K562 (cell line): Measurements from ENCODE around the gene ASGR2. TPM values are rescaled to one million over a fixed set of nuclear protein-coding genes. Genes with fewer than 3 reads are reported as not detected.

Experiments used
- ATAC-seq: fragments of 200-7000 bp; cut with Tn5 transposase; 3 replicates; pipeline ENCODE4 v1.9.1; 2020; ENCODE audit warnings: moderate library complexity
- BruUV-seq: library from RNA; stranded (reverse); fragments of 400-500 nt; replicated peaks from 2 replicates; lab custom pipeline; 2021; lab: Mats Ljungman, UMichigan
- CTCF ChIA-PET: fragments of 300-600 bp; formaldehyde crosslinking; extraction: SDS; loops from one replicate; lab custom pipeline; 2021; ENCODE audit warnings: low intra/inter-chr PET ratio; lab: Yijun Ruan, JAX
- POLR2A ChIA-PET: fragments of 300-600, 350-650 bp; sonication (Branson Sonifier 250); formaldehyde crosslinking; extraction: SDS; loops from one replicate; lab custom pipeline; 2021; ENCODE audit warnings: antibody characterized with exemption, inconsistent platforms; lab: Yijun Ruan, JAX
- DNase-seq, 4 experiments: peaks; one replicate each; pipeline versions ENCODE4 v3.0.0 to v3.0.0-alpha.2; 2011 to 2018; ENCODE audit warnings: low spot score in 3 of 4, mixed read lengths in 3 of 4; ENCODE audit errors: extremely low read depth in 1 of 4
- FAIRE-seq: peaks from 2 replicates; lab custom pipeline; 2011; peaks lifted over from hg19 to GRCh38; lab: Jason Lieb, UNC
- H2AFZ ChIP-seq: 2 replicates; pipeline ENCODE4 v1.6.0; 2011; ENCODE audit warnings: low read depth, low read length, control low read depth, inconsistent platforms
- H3K27ac ChIP-seq: fragments of 200-600 bp; 3 replicates; pipeline ENCODE4 v1.8.0; 2011; ENCODE audit warnings: low read depth, mild to moderate bottlenecking, control low read depth, inconsistent platforms, low read length, moderate library complexity, mixed read lengths; ENCODE audit errors: extremely low read depth
- H3K27me3 ChIP-seq, 2 experiments: fragments of 300-600 bp in 1 of 2; 2 replicates in 1 of 2; 3 replicates in 1 of 2; pipeline versions ENCODE4 v1.6.0 to v1.8.0; 2011; ENCODE audit warnings: inconsistent platforms in 2 of 2, low read length in 2 of 2, mild to moderate bottlenecking in 1 of 2, mixed read lengths in 1 of 2, moderate library complexity in 1 of 2; ENCODE audit not compliant: control insufficient read depth in 2 of 2, insufficient read depth in 2 of 2
- H3K36me3 ChIP-seq: fragments of 300-600 bp; 3 replicates; pipeline ENCODE4 v1.8.0; 2011; ENCODE audit warnings: mild to moderate bottlenecking, low read length, inconsistent platforms; ENCODE audit not compliant: control insufficient read depth, insufficient read depth
- H3K4me1 ChIP-seq, 2 experiments: fragments of 200-600 bp in 1 of 2; replicated peaks in 1 of 2; 2 replicates in 1 of 2; 3 replicates in 1 of 2; pipeline versions ENCODE4 v1.5.1 to v1.8.0; 2011; ENCODE audit warnings: inconsistent platforms in 2 of 2, low read length in 2 of 2, mild to moderate bottlenecking in 1 of 2, mixed read lengths in 1 of 2, moderate library complexity in 1 of 2; ENCODE audit not compliant: control insufficient read depth in 2 of 2, insufficient read depth in 2 of 2
- H3K4me2 ChIP-seq: 2 replicates; pipeline ENCODE4 v1.6.1; 2011; ENCODE audit warnings: low read length, control low read depth, inconsistent platforms, mixed read lengths; ENCODE audit not compliant: insufficient read depth
- H3K4me3 ChIP-seq: fragments of 200-600 bp; sonication (generic), shearing (Covaris generic); 2 replicates; pipeline ENCODE4 v1.5.1; 2016; ENCODE audit warnings: control low read depth, inconsistent platforms
- H3K79me2 ChIP-seq: fragments of 200-600 bp; 3 replicates; pipeline ENCODE4 v1.8.0; 2011; ENCODE audit warnings: low read length, inconsistent platforms; ENCODE audit not compliant: control insufficient read depth, insufficient read depth
- H3K9ac ChIP-seq, 2 experiments: 2 replicates each; pipeline versions ENCODE4 v1.6.0 to v1.6.1; 2011; ENCODE audit warnings: low read depth in 2 of 2, low read length in 2 of 2, control low read depth in 1 of 2, inconsistent platforms in 1 of 2, mild to moderate bottlenecking in 1 of 2, mixed read lengths in 1 of 2; ENCODE audit not compliant: insufficient read depth in 1 of 2
- H3K9me1 ChIP-seq: one replicate; pipeline ENCODE4 v1.6.0; 2011; ENCODE audit warnings: inconsistent platforms, mild to moderate bottlenecking, low read length, moderate library complexity; ENCODE audit not compliant: control insufficient read depth, insufficient read depth
- H3K9me3 ChIP-seq: replicated peaks from 2 replicates; pipeline ENCODE4 v1.5.1; 2011; ENCODE audit warnings: low read depth, low read length, inconsistent platforms; ENCODE audit not compliant: control insufficient read depth, insufficient read depth
- H4K20me1 ChIP-seq: replicated peaks from 2 replicates; pipeline ENCODE4 v1.6.1; 2011; ENCODE audit warnings: low read length, inconsistent platforms, mixed read lengths; ENCODE audit not compliant: control insufficient read depth, insufficient read depth
- ARID1B ChIP-seq: fragments of 450-650 bp; IDR thresholded peaks from 2 replicates; pipeline ENCODE4 v1.6.1; 2016; ENCODE audit warnings: antibody characterized with exemption, mild to moderate bottlenecking, inconsistent platforms
- ARID3B ChIP-seq: fragments of 250-450 bp; sonication (Bioruptor Pico); IDR thresholded peaks from 2 replicates; pipeline ENCODE4 v1.4.0; 2020; ENCODE audit warnings: borderline replicate concordance
- CBX2 ChIP-seq: fragments of 200-600 bp; sonication (generic); IDR thresholded peaks from one replicate; pipeline ENCODE4 v1.6.1; 2012; ENCODE audit warnings: mild to moderate bottlenecking, low read length, inconsistent platforms; ENCODE audit not compliant: insufficient read depth, poor library complexity, severe bottlenecking
- ESRRA ChIP-seq: fragments of 450-650 bp; IDR thresholded peaks from 2 replicates; pipeline ENCODE4 v1.6.1; 2014; ENCODE audit warnings: low read depth, mild to moderate bottlenecking, moderate library complexity, borderline replicate concordance
- GTF2B ChIP-seq: IDR thresholded peaks from 2 replicates; pipeline ENCODE4 v1.6.1; 2011; ENCODE audit not compliant: insufficient read length; ENCODE audit errors: extremely low read depth
- MCM2 ChIP-seq: fragments of 450-650 bp; IDR thresholded peaks from 2 replicates; pipeline ENCODE4 v1.6.1; 2017; ENCODE audit warnings: low read depth, mild to moderate bottlenecking
- POU5F1 ChIP-seq: fragments of 150-350 bp; IDR thresholded peaks from 2 replicates; pipeline ENCODE4 v1.6.1; 2014; ENCODE audit warnings: borderline replicate concordance, low read length, low read depth, mild to moderate bottlenecking; ENCODE audit not compliant: partially characterized antibody
- RAD51 ChIP-seq: fragments of 450-650 bp; IDR thresholded peaks from 2 replicates; pipeline ENCODE4 v1.7.1; 2016; ENCODE audit warnings: low read depth, mild to moderate bottlenecking, borderline replicate concordance
- RBFOX2 ChIP-seq: fragments of 200-400 bp; formaldehyde crosslinking; IDR thresholded peaks from 2 replicates; pipeline ENCODE4 v1.6.1; 2017; ENCODE audit warnings: low read depth, mild to moderate bottlenecking, low read length, moderate library complexity
- SLC30A9 ChIP-seq: fragments of 250-450 bp; sonication (Bioruptor Pico); IDR thresholded peaks from 2 replicates; pipeline ENCODE4 v1.8.0; 2022; ENCODE audit warnings: mild to moderate bottlenecking, moderate library complexity
- SREBF1 ChIP-seq: fragments of 150-350 bp; IDR thresholded peaks from 2 replicates; pipeline ENCODE4 v1.6.1; 2014; ENCODE audit warnings: antibody characterized with exemption, low read depth, low read length, borderline replicate concordance
- SUPT5H ChIP-seq: fragments of 450-650 bp; IDR thresholded peaks from 2 replicates; pipeline ENCODE4 v1.6.1; 2016
- TCF15 ChIP-seq: fragments of 250-450 bp; sonication (Bioruptor Pico); IDR thresholded peaks from 2 replicates; pipeline ENCODE4 v1.8.0; 2022; ENCODE audit warnings: moderate library complexity, mild to moderate bottlenecking, inconsistent platforms
- YBX1 ChIP-seq: fragments of 450-650 bp; IDR thresholded peaks from 2 replicates; pipeline ENCODE4 v1.7.1; 2016; ENCODE audit warnings: mild to moderate bottlenecking
- ZBTB1 ChIP-seq: sonication (generic); formaldehyde crosslinking; IDR thresholded peaks from 2 replicates; pipeline ENCODE4 v1.8.1; 2023; ENCODE audit warnings: missing genetic modification reagents, low read depth, mild to moderate bottlenecking, borderline replicate concordance
- ZEB2 ChIP-seq: fragments of 450-650 bp; IDR thresholded peaks from 2 replicates; pipeline ENCODE4 v1.6.1; 2016
- ZNF212 ChIP-seq: fragments of 450-650 bp; formaldehyde crosslinking; IDR thresholded peaks from 2 replicates; pipeline ENCODE4 v1.4.0; 2020; ENCODE audit warnings: mild to moderate bottlenecking
- WGBS: fragments of 100-300 bp; shearing (Covaris generic); methylation state at CpG from one replicate; pipeline ENCODE4 v1.1.6; 2016; ENCODE audit warnings: low coverage, mixed read lengths; ENCODE audit not compliant: insufficient coverage; ENCODE audit errors: missing lambda C conversion rate; 5-methylcytosine and 5-hydroxymethylcytosine counted together
- in situ Hi-C: fragments of 300-500 bp; cut with MboI; formaldehyde crosslinking; loops from 4 replicates; pipeline ENCODE4 v1.15.0; 2018; ENCODE audit warnings: inconsistent platforms, mixed read lengths
- intact Hi-C: fragments of 100-400 bp; cut with micrococcal nuclease; formaldehyde crosslinking; loops from 2 replicates; pipeline ENCODE4 v1.14.2; 2022
- polyA plus RNA-seq, 8 experiments: library from polyadenylated mRNA; depleted of rRNA in 4 of 8; stranded (reverse) in 5 of 8; unstranded in 3 of 8; fragments of >200 nt; fragmentation: Nextera tagmentation in 2 of 8; fragmentation: Illumina TruSeq in 1 of 8; extraction: Ambion mirVana in 2 of 8; extraction: Trizol in 1 of 8; gene quantifications; 2 replicates each; pipeline versions ENCODE4 v1.2.1 to v1.2.3, GENCODE V29; 2011 to 2014; ENCODE audit warnings: inconsistent platforms in 1 of 8, missing spikeins in 1 of 8
- total RNA-seq, 7 experiments: library from RNA; depleted of rRNA in 6 of 7; stranded (reverse); fragments of >200 nt in 6 of 7; fragmentation: Illumina TruSeq in 2 of 7; extraction: Trizol in 2 of 7; gene quantifications; 2 replicates each; pipeline versions ENCODE4 v1.2.1 to v1.2.3, GENCODE V29; 2011 to 2021; ENCODE audit warnings: low replicate concordance in 1 of 7

Gene ASGR2
- total and polyA plus RNA-seq, 9 of the 15 experiments (the other 6 are each of a cell fraction or from before 2014, with no cell fraction given), result not detected

GRCh38 chr17:7072406-7072805 lies 42.2 kb downstream of the ASGR2 start:
- WGBS, result 0% methylated on average over 1 of the region's 2 CpGs
- Histone ChIP-seq H3K27me3 (peaks cover 0 to 35% of the 10 kb centered on the region in 2 experiments; a peak in 4 of 5 replicates), H3K4me3 (no peak overlapping the region), H3K9me1 (no peaks in the 10 kb centered on the region), H3K4me2 (no peak overlapping the region), H3K36me3 (no peaks in the 10 kb centered on the region), H2AFZ (no peak overlapping the region), H3K9me3 (no peaks in the 10 kb centered on the region), H4K20me1 (no peaks in the 10 kb centered on the region), H3K79me2 (no peaks in the 10 kb centered on the region), H3K9ac (no peak overlapping the region), H3K27ac (no peak overlapping the region), H3K4me1 (no peaks in the 10 kb centered on the region)
- POLR2A ChIA-PET, result interaction anchor here (0.6 kb wide), 1 partner anchor 395 kb away, joined by 3 read pairs; no protein-coding TSS in a partner anchor
- TF ChIP-seq SLC30A9 (CRISPR knock-in tag) (no peak), ZEB2 (no peak), TCF15 (CRISPR knock-in tag) (no peak), GTF2B (no peak), RBFOX2 (no peak), ARID3B (CRISPR knock-in tag) (no peak), ZNF212 (CRISPR knock-in tag) (no peak), POU5F1 (no peak), SREBF1 (no peak), ESRRA (no peak), CBX2 (no peak), RAD51 (no peak), SUPT5H (no peak), MCM2 (no peak), ZBTB1 (no peak), ARID1B (no peak), YBX1 (no peak)
- in situ Hi-C loops (no loop called here), intact Hi-C loops (no loop called here)
- BruUV-seq, result no TSS peak
- ATAC-seq (no peak), FAIRE-seq (no peak), DNase-seq (no peak)
- CTCF ChIA-PET, result no interaction called here
